Mesothelial cell of epicardium (in vitro differentiated cells): ENCODE results near the gene TSHZ1. TPM values are rescaled to one million over a fixed set of nuclear protein-coding genes. Genes with fewer than 3 reads are reported as not detected.

ENCODE experiments used
- DNase-seq, 2 experiments: peaks; one replicate each; pipeline ENCODE4 v3.0.0; 2021; ENCODE audit warnings: low spot score in 2 of 2; ENCODE audit not compliant: unreplicated experiment in 2 of 2
- H3K27ac Mint-ChIP-seq: 2 replicates; pipeline ENCODE4 v1.8.0; 2021; ENCODE audit warnings: mixed read lengths
- H3K27me3 Mint-ChIP-seq: 2 replicates; pipeline ENCODE4 v1.8.0; 2021; ENCODE audit warnings: low read depth, mixed read lengths
- H3K36me3 Mint-ChIP-seq: 2 replicates; pipeline ENCODE4 v1.8.0; 2021; ENCODE audit warnings: mixed read lengths
- H3K4me1 Mint-ChIP-seq: 2 replicates; pipeline ENCODE4 v1.8.0; 2021; ENCODE audit warnings: mixed read lengths
- H3K4me3 Mint-ChIP-seq: 2 replicates; pipeline ENCODE4 v1.8.0; 2021; ENCODE audit warnings: mild to moderate bottlenecking, moderate library complexity, mixed read lengths
- H3K9me3 Mint-ChIP-seq: 2 replicates; pipeline ENCODE4 v1.8.0; 2021; ENCODE audit warnings: mixed read lengths
- total RNA-seq: library from RNA; stranded (reverse); gene quantifications from 3 replicates; pipeline ENCODE4 v1.2.1, GENCODE V29; 2021
- TF ChIP-seq, protein P1 (sequence below): fragments of 200-600 bp; sonication (generic); IDR thresholded peaks from one replicate; pipeline ENCODE4 v1.5.0; 2021; ENCODE audit warnings: antibody characterized with exemption; ENCODE audit not compliant: unreplicated experiment

The TSHZ1 gene
- total RNA-seq, 1 donor from 2014 or later = 48.6 TPM

DNA sequence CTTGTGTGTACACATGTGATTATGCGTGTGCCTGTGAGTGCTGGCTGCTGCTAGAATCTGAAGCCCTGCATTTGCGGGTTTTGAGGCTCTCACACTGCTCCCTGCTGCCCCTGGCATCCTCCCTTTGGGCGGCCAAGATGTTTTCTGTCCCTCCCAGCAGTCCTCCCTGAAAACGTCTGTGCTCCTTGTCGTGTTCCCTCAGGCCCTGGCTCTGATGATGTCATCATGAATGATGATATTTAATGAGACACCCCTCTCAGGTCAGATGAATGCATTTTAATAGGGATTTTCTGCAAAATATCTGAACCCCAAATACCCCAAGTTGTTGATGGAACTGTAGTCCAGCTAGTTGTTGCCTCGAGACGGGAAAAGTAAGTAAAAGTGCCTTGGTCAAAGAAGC, 73.1 kb downstream of the TSHZ1 start:
- no peak overlapping the region for H3K27ac Mint-ChIP-seq
- no peaks in the 10 kb centered on the region for H3K27me3 Mint-ChIP-seq
- H3K9me3 Mint-ChIP-seq = no peaks in the 10 kb centered on the region
- TF ChIP-seq, protein P1, sequence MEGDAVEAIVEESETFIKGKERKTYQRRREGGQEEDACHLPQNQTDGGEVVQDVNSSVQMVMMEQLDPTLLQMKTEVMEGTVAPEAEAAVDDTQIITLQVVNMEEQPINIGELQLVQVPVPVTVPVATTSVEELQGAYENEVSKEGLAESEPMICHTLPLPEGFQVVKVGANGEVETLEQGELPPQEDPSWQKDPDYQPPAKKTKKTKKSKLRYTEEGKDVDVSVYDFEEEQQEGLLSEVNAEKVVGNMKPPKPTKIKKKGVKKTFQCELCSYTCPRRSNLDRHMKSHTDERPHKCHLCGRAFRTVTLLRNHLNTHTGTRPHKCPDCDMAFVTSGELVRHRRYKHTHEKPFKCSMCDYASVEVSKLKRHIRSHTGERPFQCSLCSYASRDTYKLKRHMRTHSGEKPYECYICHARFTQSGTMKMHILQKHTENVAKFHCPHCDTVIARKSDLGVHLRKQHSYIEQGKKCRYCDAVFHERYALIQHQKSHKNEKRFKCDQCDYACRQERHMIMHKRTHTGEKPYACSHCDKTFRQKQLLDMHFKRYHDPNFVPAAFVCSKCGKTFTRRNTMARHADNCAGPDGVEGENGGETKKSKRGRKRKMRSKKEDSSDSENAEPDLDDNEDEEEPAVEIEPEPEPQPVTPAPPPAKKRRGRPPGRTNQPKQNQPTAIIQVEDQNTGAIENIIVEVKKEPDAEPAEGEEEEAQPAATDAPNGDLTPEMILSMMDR = no peak
- no peak for DNase-seq
- peaks cover 61% of the 10 kb centered on the region for H3K36me3 Mint-ChIP-seq
- H3K4me1 Mint-ChIP-seq = peaks cover 5% of the 10 kb centered on the region
- H3K4me3 Mint-ChIP-seq = no peak overlapping the region

GRCh38 chr18:75284566-75284965, 74.0 kb downstream of the TSHZ1 start:
- DNase-seq = no peak
- H3K27ac Mint-ChIP-seq = no peak overlapping the region
- H3K4me1 Mint-ChIP-seq = no peaks in the 10 kb centered on the region
- no peaks in the 10 kb centered on the region for H3K9me3 Mint-ChIP-seq
- H3K36me3 Mint-ChIP-seq = peaks cover 62% of the 10 kb centered on the region
- TF ChIP-seq, protein P1 = no peak
- no peak overlapping the region for H3K4me3 Mint-ChIP-seq
- no peaks in the 10 kb centered on the region for H3K27me3 Mint-ChIP-seq

DNA sequence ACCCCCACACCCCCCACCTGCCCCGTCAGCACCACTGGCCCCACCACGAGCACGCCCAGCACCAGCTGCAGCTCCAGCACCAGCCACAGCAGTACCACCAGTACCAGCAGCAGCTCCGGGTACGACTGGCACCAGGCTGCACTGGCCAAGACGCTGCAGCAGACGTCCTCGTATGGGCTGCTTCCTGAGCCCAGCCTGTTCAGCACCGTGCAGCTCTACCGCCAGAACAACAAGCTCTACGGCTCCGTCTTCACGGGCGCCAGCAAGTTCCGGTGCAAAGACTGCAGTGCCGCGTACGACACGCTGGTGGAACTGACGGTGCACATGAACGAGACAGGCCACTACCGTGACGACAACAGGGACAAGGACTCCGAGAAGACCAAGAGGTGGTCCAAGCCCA, 75.3 kb downstream of the TSHZ1 start:
- Mint-ChIP-seq H3K4me1 (no peaks in the 10 kb centered on the region), H3K27me3 (no peaks in the 10 kb centered on the region), H3K4me3 (no peak overlapping the region), H3K9me3 (no peaks in the 10 kb centered on the region), H3K36me3 (peaks cover 56% of the 10 kb centered on the region), H3K27ac (no peak overlapping the region)
- TF ChIP-seq, protein P1 = no peak
- DNase-seq = no peak

- peaks cover 53% of the 10 kb centered on the region for H3K36me3 Mint-ChIP-seq
- no peak overlapping the region for H3K27ac Mint-ChIP-seq
- H3K4me3 Mint-ChIP-seq = no peak overlapping the region
- TF ChIP-seq, protein P1 = no peak
- no peaks in the 10 kb centered on the region for H3K9me3 Mint-ChIP-seq
- H3K4me1 Mint-ChIP-seq = no peaks in the 10 kb centered on the region
- no peak for DNase-seq
- no peaks in the 10 kb centered on the region for H3K27me3 Mint-ChIP-seq
Measured at GRCh38 chr18:75287006-75287405, 76.4 kb downstream of the TSHZ1 start.

DNA sequence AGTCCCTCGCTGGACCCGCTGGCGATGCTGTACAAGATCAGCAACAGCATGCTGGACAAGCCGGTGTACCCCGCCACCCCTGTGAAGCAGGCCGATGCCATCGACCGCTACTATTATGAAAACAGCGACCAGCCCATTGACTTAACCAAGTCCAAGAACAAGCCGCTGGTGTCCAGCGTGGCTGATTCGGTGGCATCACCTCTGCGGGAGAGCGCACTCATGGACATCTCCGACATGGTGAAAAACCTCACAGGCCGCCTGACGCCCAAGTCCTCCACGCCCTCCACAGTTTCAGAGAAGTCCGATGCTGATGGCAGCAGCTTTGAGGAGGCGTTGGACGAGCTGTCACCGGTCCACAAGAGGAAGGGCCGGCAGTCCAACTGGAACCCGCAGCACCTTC, 77.1 kb downstream of the TSHZ1 start:
- Mint-ChIP-seq H3K4me3 (no peak overlapping the region), H3K4me1 (no peaks in the 10 kb centered on the region), H3K27ac (no peak overlapping the region), H3K9me3 (no peaks in the 10 kb centered on the region), H3K27me3 (no peaks in the 10 kb centered on the region), H3K36me3 (peaks cover 49% of the 10 kb centered on the region)
- TF ChIP-seq, protein P1 = no peak
- DNase-seq = no peak

DNA sequence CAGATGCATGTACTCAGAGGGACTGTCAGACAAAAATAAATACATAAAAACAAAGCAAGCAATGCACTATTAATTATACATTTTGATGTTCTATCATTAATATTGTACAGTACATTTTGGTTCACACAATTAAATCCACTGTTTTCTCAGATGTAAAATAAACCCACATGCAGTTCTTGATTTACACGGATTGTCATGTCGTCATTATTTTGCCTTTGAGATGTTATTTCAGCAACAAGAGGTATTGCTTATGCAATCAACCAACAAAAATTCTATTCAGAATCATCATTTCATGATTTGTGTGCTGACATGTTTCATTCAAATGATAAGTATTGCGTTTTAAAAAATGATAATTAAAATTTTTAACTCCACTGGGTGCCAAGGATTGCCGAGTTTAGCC, 79.2 kb downstream of the TSHZ1 start:
- DNase-seq = no peak
- H3K27me3 Mint-ChIP-seq = no peaks in the 10 kb centered on the region
- H3K27ac Mint-ChIP-seq = no peak overlapping the region
- H3K4me1 Mint-ChIP-seq = no peaks in the 10 kb centered on the region
- H3K36me3 Mint-ChIP-seq = peaks cover 49% of the 10 kb centered on the region
- H3K4me3 Mint-ChIP-seq = no peak overlapping the region
- TF ChIP-seq, protein P1 = no peak
- no peaks in the 10 kb centered on the region for H3K9me3 Mint-ChIP-seq
